HepG2 (cell line): ENCODE measurements around the gene CAND2. TPM values are rescaled to one million over a fixed set of nuclear protein-coding genes. Genes with fewer than 3 reads are reported as not detected.

Experiments
- ATAC-seq: fragments of 200-7000 bp; cut with Tn5 transposase; 3 replicates; pipeline ENCODE4 v1.9.1; 2020; ENCODE audit warnings: mild to moderate bottlenecking, moderate library complexity
- BruUV-seq: library from RNA; stranded (reverse); fragments of 400-500 nt; replicated peaks from 2 replicates; lab custom pipeline; 2021; lab: Mats Ljungman, UMichigan
- CTCF ChIA-PET: fragments of 300-600 bp; formaldehyde crosslinking; extraction: SDS; loops from one replicate; lab custom pipeline; 2021; ENCODE audit warnings: low total read pairs, inconsistent platforms, low intra/inter-chr PET ratio; lab: Yijun Ruan, JAX
- POLR2A ChIA-PET: fragments of 350-600 bp; sonication (Branson Sonifier 250); formaldehyde crosslinking; loops from one replicate; lab custom pipeline; 2020; ENCODE audit warnings: antibody characterized with exemption, inconsistent platforms; lab: Yijun Ruan, JAX
- DNase-seq: peaks from one replicate; pipeline ENCODE4 v3.0.0-alpha.2; 2015; ENCODE audit warnings: low spot score
- FAIRE-seq: peaks from 3 replicates; lab custom pipeline; 2011; peaks lifted over from hg19 to GRCh38; lab: Jason Lieb, UNC
- H2AFZ ChIP-seq: one replicate; pipeline ENCODE4 v1.6.1; 2011; ENCODE audit warnings: low read length, inconsistent platforms
- H3K27ac ChIP-seq: fragments of 300-600 bp; 3 replicates; pipeline ENCODE4 v1.8.0; 2011; ENCODE audit warnings: mixed run types, mild to moderate bottlenecking, mixed read lengths, low read length, inconsistent platforms; ENCODE audit not compliant: insufficient read depth; ENCODE audit errors: extremely low read length
- H3K27me3 ChIP-seq, 2 experiments: fragments of 200-600 bp in 1 of 2; 2 replicates in 1 of 2; 3 replicates in 1 of 2; pipeline versions ENCODE4 v1.6.0 to v1.8.0; 2011; ENCODE audit warnings: low read length in 2 of 2, mild to moderate bottlenecking in 2 of 2, moderate library complexity in 2 of 2, inconsistent platforms in 1 of 2; ENCODE audit not compliant: insufficient read depth in 2 of 2, control insufficient read depth in 1 of 2
- H3K36me3 ChIP-seq, 2 experiments: fragments of 200-600 bp in 1 of 2; replicated peaks in 1 of 2; 2 replicates in 1 of 2; 3 replicates in 1 of 2; pipeline versions ENCODE4 v1.5.1 to v1.8.0; 2011; ENCODE audit warnings: low read length in 2 of 2, inconsistent platforms in 1 of 2; ENCODE audit not compliant: insufficient read depth in 2 of 2, control insufficient read depth in 1 of 2
- H3K4me1 ChIP-seq: 2 replicates; pipeline ENCODE4 v1.5.1; 2012; ENCODE audit warnings: low read length, inconsistent platforms; ENCODE audit not compliant: insufficient read depth
- H3K4me2 ChIP-seq: 2 replicates; pipeline ENCODE4 v1.6.0; 2011; ENCODE audit warnings: low read depth, low read length, inconsistent platforms
- H3K4me3 ChIP-seq, 3 experiments: fragments of 200-600 bp in 1 of 3; sonication (generic), shearing (Covaris generic) in 1 of 3; replicated peaks in 1 of 3; 2 replicates each; pipeline ENCODE4 v1.5.1; 2011 to 2016; ENCODE audit warnings: low read length in 3 of 3, inconsistent platforms in 2 of 3, low read depth in 2 of 3, mild to moderate bottlenecking in 2 of 3, control low read depth in 1 of 3, mixed read lengths in 1 of 3; ENCODE audit not compliant: insufficient read depth in 1 of 3
- H3K79me2 ChIP-seq: one replicate; pipeline ENCODE4 v1.6.1; 2011; ENCODE audit warnings: low read length, inconsistent platforms; ENCODE audit not compliant: insufficient read depth
- H3K9ac ChIP-seq: 2 replicates; pipeline ENCODE4 v1.6.0; 2011; ENCODE audit warnings: mild to moderate bottlenecking, low read depth, low read length, inconsistent platforms; ENCODE audit not compliant: insufficient read depth
- H3K9me3 ChIP-seq: 2 replicates; pipeline ENCODE4 v1.5.1; 2012; ENCODE audit warnings: mild to moderate bottlenecking, low read length
- H4K20me1 ChIP-seq: 2 replicates; pipeline ENCODE4 v1.6.0; 2011; ENCODE audit warnings: inconsistent platforms, mild to moderate bottlenecking, low read length, moderate library complexity; ENCODE audit not compliant: insufficient read depth
- CBX5 ChIP-seq: sonication (generic); formaldehyde crosslinking; IDR thresholded peaks from 2 replicates; pipeline ENCODE4 v1.4.0; 2020; ENCODE audit warnings: missing genetic modification reagents, borderline replicate concordance
- CSRNP2 ChIP-seq: sonication (generic); formaldehyde crosslinking; conservative IDR thresholded peaks from 2 replicates; pipeline ENCODE4 v1.8.0; 2022; ENCODE audit warnings: low read depth, missing genetic modification reagents
- EZH2 ChIP-seq: conservative IDR thresholded peaks from 2 replicates; pipeline ENCODE4 v1.6.1; 2012; ENCODE audit warnings: mild to moderate bottlenecking, low read depth, low read length, moderate library complexity
- FOXO1 ChIP-seq: sonication (generic); formaldehyde crosslinking; IDR thresholded peaks from 2 replicates; pipeline ENCODE4 v1.4.0; 2020; ENCODE audit warnings: missing genetic modification reagents
- IKZF4 ChIP-seq: sonication (generic); formaldehyde crosslinking; IDR thresholded peaks from 2 replicates; pipeline ENCODE4 v1.5.1; 2020; ENCODE audit warnings: borderline replicate concordance, mild to moderate bottlenecking, low read depth, missing genetic modification reagents; ENCODE audit errors: not compliant biosample characterization
- SIX1 ChIP-seq: sonication (generic); formaldehyde crosslinking; IDR thresholded peaks from 2 replicates; pipeline ENCODE4 v1.4.0; 2020; ENCODE audit warnings: missing genetic modification reagents, borderline replicate concordance
- SMAD3 ChIP-seq: sonication (generic); formaldehyde crosslinking; IDR thresholded peaks from 2 replicates; pipeline ENCODE4 v1.4.0; 2020; ENCODE audit warnings: missing genetic modification reagents
- ZBTB7B ChIP-seq: sonication (generic); formaldehyde crosslinking; IDR thresholded peaks from 2 replicates; pipeline ENCODE4 v1.4.0; 2020; ENCODE audit warnings: missing genetic modification reagents
- ZNF143 ChIP-seq: sonication (generic); formaldehyde crosslinking; IDR thresholded peaks from 2 replicates; pipeline ENCODE4 v1.4.0; 2020; ENCODE audit warnings: missing genetic modification reagents
- ZNF232 ChIP-seq: sonication (generic); formaldehyde crosslinking; IDR thresholded peaks from 2 replicates; pipeline ENCODE4 v1.4.0; 2020; ENCODE audit warnings: missing genetic modification reagents, borderline replicate concordance
- ZNF383 ChIP-seq: sonication (generic); formaldehyde crosslinking; IDR thresholded peaks from 2 replicates; pipeline ENCODE4 v1.4.0; 2020; ENCODE audit warnings: missing genetic modification reagents, mild to moderate bottlenecking, borderline replicate concordance
- ZNF841 ChIP-seq: sonication (generic); formaldehyde crosslinking; IDR thresholded peaks from 2 replicates; pipeline ENCODE4 v1.8.1; 2023; ENCODE audit warnings: missing genetic modification reagents, borderline replicate concordance
- WGBS: methylation state at CpG from one replicate; pipeline ENCODE4 v1.1.6; 2017; ENCODE audit warnings: low lambda C conversion rate; 5-methylcytosine and 5-hydroxymethylcytosine counted together
- in situ Hi-C: cut with HindIII; loops from 2 replicates; pipeline ENCODE4 v1.10.0; 2017; ENCODE audit warnings: low pct_unique_long_range_greater_than_20kb; ENCODE audit not compliant: extremely low pct_ligation_motif_present
- intact Hi-C: fragments of 100-400 bp; cut with micrococcal nuclease; formaldehyde crosslinking; loops from one replicate; pipeline ENCODE4 v1.10.0; 2022; ENCODE audit not compliant: unreplicated experiment
- polyA plus RNA-seq, 8 experiments: library from polyadenylated mRNA; depleted of rRNA in 3 of 8; stranded (reverse) in 7 of 8; unstranded in 1 of 8; fragments of >200 nt; fragmentation: Illumina TruSeq in 4 of 8; extraction: Trizol in 4 of 8; gene quantifications; 2 replicates each; pipeline versions ENCODE4 v1.2.1 to v1.2.3, GENCODE V29; 2011 to 2016; ENCODE audit warnings: low read depth in 4 of 8, missing spikeins in 1 of 8, mixed read lengths in 1 of 8; ENCODE audit not compliant: insufficient read depth in 1 of 8
- total RNA-seq, 5 experiments: library from RNA; depleted of rRNA; stranded (reverse); fragments of >200 nt; fragmentation: Illumina TruSeq; extraction: Trizol; gene quantifications; 2 replicates each; pipeline ENCODE4 v1.2.3, GENCODE V29; 2016; ENCODE audit warnings: low read depth in 1 of 5
- TF ChIP-seq, protein P1 (sequence below): sonication (generic); formaldehyde crosslinking; IDR thresholded peaks from 2 replicates; pipeline ENCODE4 v1.9.0; 2021; ENCODE audit warnings: missing genetic modification reagents, borderline replicate concordance
- TF ChIP-seq, protein P2 (sequence below), 2 experiments: sonication (generic) in 1 of 2; formaldehyde crosslinking in 1 of 2; IDR thresholded peaks; 2 replicates each; pipeline versions ENCODE4 v1.4.0 to v1.6.1; 2018 to 2020; ENCODE audit warnings: missing genetic modification reagents in 2 of 2, borderline replicate concordance in 1 of 2, low read depth in 1 of 2, mild to moderate bottlenecking in 1 of 2, missing biosample characterization in 1 of 2

Gene CAND2
- total and polyA plus RNA-seq, 2 of the 13 experiments (the other 11 are each of a cell fraction or from before 2014, with no cell fraction given): 0.01 TPM; not detected in 1

DNA sequence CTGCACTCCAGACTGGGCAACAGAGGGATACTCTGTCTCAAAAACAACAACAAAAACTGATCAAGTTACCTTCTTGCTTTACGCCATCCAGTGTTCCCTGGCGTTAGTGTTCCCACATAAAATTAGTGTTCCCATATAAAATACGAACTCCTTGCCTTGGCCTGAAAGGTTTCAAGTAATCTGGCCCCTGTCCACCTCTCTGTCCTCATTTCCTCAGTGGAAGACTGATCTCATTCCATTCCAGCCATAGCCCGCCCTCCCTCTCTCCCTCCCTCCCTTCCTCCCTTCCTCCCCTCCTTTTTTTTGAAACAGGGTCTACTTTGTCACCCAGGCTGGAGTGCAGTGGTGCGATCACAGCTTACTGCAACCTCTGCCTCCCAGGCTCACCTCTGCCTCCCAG, 2.8 kb upstream of the CAND2 start (continued):
- TF ChIP-seq, protein P1, sequence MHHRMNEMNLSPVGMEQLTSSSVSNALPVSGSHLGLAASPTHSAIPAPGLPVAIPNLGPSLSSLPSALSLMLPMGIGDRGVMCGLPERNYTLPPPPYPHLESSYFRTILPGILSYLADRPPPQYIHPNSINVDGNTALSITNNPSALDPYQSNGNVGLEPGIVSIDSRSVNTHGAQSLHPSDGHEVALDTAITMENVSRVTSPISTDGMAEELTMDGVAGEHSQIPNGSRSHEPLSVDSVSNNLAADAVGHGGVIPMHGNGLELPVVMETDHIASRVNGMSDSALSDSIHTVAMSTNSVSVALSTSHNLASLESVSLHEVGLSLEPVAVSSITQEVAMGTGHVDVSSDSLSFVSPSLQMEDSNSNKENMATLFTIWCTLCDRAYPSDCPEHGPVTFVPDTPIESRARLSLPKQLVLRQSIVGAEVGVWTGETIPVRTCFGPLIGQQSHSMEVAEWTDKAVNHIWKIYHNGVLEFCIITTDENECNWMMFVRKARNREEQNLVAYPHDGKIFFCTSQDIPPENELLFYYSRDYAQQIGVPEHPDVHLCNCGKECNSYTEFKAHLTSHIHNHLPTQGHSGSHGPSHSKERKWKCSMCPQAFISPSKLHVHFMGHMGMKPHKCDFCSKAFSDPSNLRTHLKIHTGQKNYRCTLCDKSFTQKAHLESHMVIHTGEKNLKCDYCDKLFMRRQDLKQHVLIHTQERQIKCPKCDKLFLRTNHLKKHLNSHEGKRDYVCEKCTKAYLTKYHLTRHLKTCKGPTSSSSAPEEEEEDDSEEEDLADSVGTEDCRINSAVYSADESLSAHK (CRISPR knock-in tag): no peak
- no peak for TF ChIP-seq ZNF383 (CRISPR knock-in tag)
- no peak for TF ChIP-seq ZBTB7B
- TF ChIP-seq ZNF841: no peak
- TF ChIP-seq FOXO1: no peak
- TF ChIP-seq EZH2: no peak

DNA sequence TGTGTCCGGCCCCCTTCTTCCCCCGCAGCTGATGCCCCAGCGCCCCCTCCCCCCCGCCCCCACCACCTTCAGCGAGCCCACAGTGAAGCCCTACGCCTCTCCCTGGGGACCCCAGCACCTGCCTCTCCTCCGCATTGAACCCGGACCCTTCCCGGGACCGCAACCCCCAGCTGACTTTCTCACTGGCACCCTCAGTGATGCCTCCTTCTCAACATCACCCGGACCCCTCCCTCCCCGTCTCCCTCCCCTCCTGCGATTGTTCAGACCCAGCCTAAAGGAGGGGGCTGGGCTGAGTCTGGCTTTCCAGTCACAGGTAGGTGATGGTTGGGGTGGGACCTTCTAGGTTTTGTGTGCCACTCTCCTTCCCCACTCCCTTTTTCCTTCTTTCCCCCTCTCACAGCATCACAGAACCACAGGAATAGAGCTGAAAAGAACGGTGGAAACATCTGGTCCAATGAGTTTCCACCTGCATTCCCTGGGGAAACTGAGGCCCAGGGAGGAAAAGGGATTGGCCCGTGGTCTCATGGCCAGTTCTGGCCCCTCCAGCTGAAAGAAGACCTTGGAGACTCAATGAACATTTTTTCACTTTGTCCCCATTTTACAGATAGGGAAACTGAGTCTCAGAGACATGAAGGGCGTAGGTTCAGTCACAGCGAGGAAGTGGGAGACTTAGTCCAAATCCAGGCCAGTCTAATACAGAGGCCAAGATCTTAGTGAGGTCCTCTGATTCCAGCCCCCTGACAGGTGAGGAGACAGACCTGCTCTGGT, 828 bp downstream of the CAND2 start:
- Histone ChIP-seq H3K27ac (no peak overlapping the region), H4K20me1 (no peaks in the 10 kb centered on the region), H3K79me2 (no peaks in the 10 kb centered on the region), H2AFZ (no peak overlapping the region), H3K4me1 (no peaks in the 10 kb centered on the region), H3K36me3 (no peaks in the 10 kb centered on the region), H3K9ac (no peak overlapping the region), H3K27me3 (peaks cover 0 to 28% of the 10 kb centered on the region in 2 experiments; a peak in 2 of 5 replicates), H3K4me2 (no peak overlapping the region), H3K4me3 (no peak overlapping the region), H3K9me3 (no peaks in the 10 kb centered on the region)
- in situ Hi-C loops (no loop called here), intact Hi-C loops (no loop called here)
- 53% methylated on average over 17 of the region's 17 CpGs for WGBS
- no TSS peak for BruUV-seq
- TF ChIP-seq ZNF143 (CRISPR knock-in tag) (no peak), ZNF232 (CRISPR knock-in tag) (no peak), CSRNP2 (CRISPR knock-in tag) (no peak), SMAD3 (CRISPR knock-in tag) (no peak), CBX5 (CRISPR knock-in tag) (no peak), SIX1 (CRISPR knock-in tag) (no peak), IKZF4 (CRISPR knock-in tag) (no peak)
- TF ChIP-seq, protein P2, sequence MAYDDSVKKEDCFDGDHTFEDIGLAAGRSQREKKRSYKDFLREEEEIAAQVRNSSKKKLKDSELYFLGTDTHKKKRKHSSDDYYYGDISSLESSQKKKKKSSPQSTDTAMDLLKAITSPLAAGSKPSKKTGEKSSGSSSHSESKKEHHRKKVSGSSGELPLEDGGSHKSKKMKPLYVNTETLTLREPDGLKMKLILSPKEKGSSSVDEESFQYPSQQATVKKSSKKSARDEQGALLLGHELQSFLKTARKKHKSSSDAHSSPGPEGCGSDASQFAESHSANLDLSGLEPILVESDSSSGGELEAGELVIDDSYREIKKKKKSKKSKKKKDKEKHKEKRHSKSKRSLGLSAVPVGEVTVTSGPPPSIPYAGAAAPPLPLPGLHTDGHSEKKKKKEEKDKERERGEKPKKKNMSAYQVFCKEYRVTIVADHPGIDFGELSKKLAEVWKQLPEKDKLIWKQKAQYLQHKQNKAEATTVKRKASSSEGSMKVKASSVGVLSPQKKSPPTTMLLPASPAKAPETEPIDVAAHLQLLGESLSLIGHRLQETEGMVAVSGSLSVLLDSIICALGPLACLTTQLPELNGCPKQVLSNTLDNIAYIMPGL (CRISPR knock-in tag; IDR thresholded peaks at IDR 0.05; ENCODE audit: borderline replicate concordance in 1 of 2, low read depth in 1 of 2): no peak
- ChIA-PET POLR2A (no interaction called here), CTCF (no interaction called here)
- ATAC-seq (no peak), DNase-seq (no peak), FAIRE-seq (no peak)
